IMR-90 (cell line): ENCODE measurements around the gene GATA6. TPM values are rescaled to one million over a fixed set of nuclear protein-coding genes. Genes with fewer than 3 reads are reported as not detected.

Source experiments
- ATAC-seq: fragments of 200-7000 bp; cut with Tn5 transposase; 2 replicates; pipeline ENCODE4 v1.9.1; 2020; ENCODE audit warnings: low read depth, mild to moderate bottlenecking, moderate library complexity
- BruUV-seq: library from RNA; stranded (reverse); fragments of 400-500 nt; replicated peaks from 2 replicates; lab custom pipeline; 2021; lab: Mats Ljungman, UMichigan
- CTCF ChIA-PET: fragments of 300-600 bp; formaldehyde crosslinking; extraction: SDS; loops from one replicate; lab custom pipeline; 2021; ENCODE audit warnings: antibody characterized with exemption; lab: Yijun Ruan, JAX
- POLR2A ChIA-PET: fragments of 300-600 bp; sonication (Branson Sonifier 250); formaldehyde crosslinking; loops from one replicate; lab custom pipeline; 2022; ENCODE audit warnings: antibody characterized with exemption; ENCODE audit not compliant: unreplicated experiment; lab: Charles Lee
- DNase-seq: peaks from one replicate; pipeline ENCODE4 v3.0.0; 2013
- H2AFZ ChIP-seq: replicated peaks from 2 replicates; pipeline ENCODE3; 2013; ENCODE audit warnings: low read length, mild to moderate bottlenecking; ENCODE audit not compliant: poor library complexity
- H2AK5ac ChIP-seq: 2 replicates; pipeline ENCODE4 v1.6.1; 2013; ENCODE audit warnings: low read depth, low read length, inconsistent platforms
- H2AK9ac ChIP-seq: replicated peaks from 2 replicates; pipeline ENCODE3; 2013; ENCODE audit warnings: mild to moderate bottlenecking, low read depth, low read length, moderate library complexity; ENCODE audit not compliant: poor library complexity
- H2BK120ac ChIP-seq: 2 replicates; pipeline ENCODE4 v1.6.1; 2013; ENCODE audit warnings: low read depth, low read length, inconsistent platforms
- H2BK15ac ChIP-seq: 3 replicates; pipeline ENCODE4 v1.6.1; 2013; ENCODE audit warnings: low read depth, low read length, inconsistent platforms
- H2BK20ac ChIP-seq: 2 replicates; pipeline ENCODE4 v1.6.1; 2013; ENCODE audit warnings: low read depth, mild to moderate bottlenecking, inconsistent platforms, low read length, moderate library complexity
- H2BK5ac ChIP-seq: 2 replicates; pipeline ENCODE4 v1.6.1; 2013; ENCODE audit warnings: mild to moderate bottlenecking, low read depth, low read length, inconsistent platforms; ENCODE audit not compliant: poor library complexity, severe bottlenecking
- H3K14ac ChIP-seq: replicated peaks from 2 replicates; pipeline ENCODE4 v1.6.1; 2013; ENCODE audit warnings: low read depth, low read length, inconsistent platforms
- H3K18ac ChIP-seq: 2 replicates; pipeline ENCODE4 v1.6.1; 2013; ENCODE audit warnings: low read depth, low read length, control low read depth
- H3K23ac ChIP-seq: 2 replicates; pipeline ENCODE4 v1.6.1; 2013; ENCODE audit warnings: low read depth, low read length, inconsistent platforms
- H3K27ac ChIP-seq: 2 replicates; pipeline ENCODE4 v1.5.1; 2013; ENCODE audit warnings: mild to moderate bottlenecking, control low read depth, low read length; ENCODE audit not compliant: insufficient read depth
- H3K27me3 ChIP-seq: 2 replicates; pipeline ENCODE4 v1.6.1; 2013; ENCODE audit warnings: low read length; ENCODE audit not compliant: control insufficient read depth, insufficient read depth
- H3K36me3 ChIP-seq: 2 replicates; pipeline ENCODE4 v1.6.1; 2013; ENCODE audit warnings: low read length, mixed read lengths; ENCODE audit not compliant: control insufficient read depth, insufficient read depth
- H3K4ac ChIP-seq: 2 replicates; pipeline ENCODE4 v1.6.1; 2013; ENCODE audit warnings: low read depth, low read length, inconsistent platforms
- H3K4me1 ChIP-seq: 2 replicates; pipeline ENCODE4 v1.6.1; 2013; ENCODE audit warnings: low read length, mixed read lengths; ENCODE audit not compliant: control insufficient read depth, insufficient read depth
- H3K4me2 ChIP-seq: 2 replicates; pipeline ENCODE4 v1.6.1; 2013; ENCODE audit warnings: low read depth, mild to moderate bottlenecking, control low read depth, low read length, moderate library complexity
- H3K4me3 ChIP-seq: 2 replicates; pipeline ENCODE4 v1.5.1; 2013; ENCODE audit warnings: low read depth, mild to moderate bottlenecking, control low read depth, low read length, moderate library complexity; ENCODE audit not compliant: insufficient read depth
- H3K56ac ChIP-seq: 2 replicates; pipeline ENCODE4 v1.6.1; 2013; ENCODE audit warnings: low read length, inconsistent platforms; ENCODE audit not compliant: insufficient read depth; ENCODE audit errors: extremely low read depth
- H3K79me1 ChIP-seq, 2 experiments: 2 replicates each; pipeline ENCODE4 v1.6.1; 2013; ENCODE audit warnings: low read length in 2 of 2, inconsistent platforms in 1 of 2, low read depth in 1 of 2
- H3K9ac ChIP-seq: 2 replicates; pipeline ENCODE4 v1.6.1; 2013; ENCODE audit warnings: low read depth, low read length, control low read depth
- H3K9me1 ChIP-seq: 2 replicates; pipeline ENCODE4 v1.6.1; 2013; ENCODE audit warnings: low read length, inconsistent platforms; ENCODE audit not compliant: insufficient read depth
- H3K9me3 ChIP-seq: 2 replicates; pipeline ENCODE4 v1.6.1; 2013; ENCODE audit warnings: low read length; ENCODE audit not compliant: control insufficient read depth, insufficient read depth
- H4K20me1 ChIP-seq: 2 replicates; pipeline ENCODE4 v1.6.1; 2013; ENCODE audit warnings: low read length, inconsistent platforms; ENCODE audit not compliant: insufficient read depth
- H4K5ac ChIP-seq: 2 replicates; pipeline ENCODE4 v1.6.1; 2013; ENCODE audit warnings: mild to moderate bottlenecking, low read depth, low read length, control low read depth
- H4K8ac ChIP-seq, 2 experiments: 2 replicates each; pipeline ENCODE4 v1.6.1; 2013; ENCODE audit warnings: low read depth in 2 of 2, low read length in 2 of 2, control low read depth in 1 of 2, inconsistent platforms in 1 of 2
- H4K91ac ChIP-seq: 2 replicates; pipeline ENCODE4 v1.6.1; 2013; ENCODE audit warnings: low read depth, low read length, inconsistent platforms; ENCODE audit not compliant: insufficient read depth
- CEBPB ChIP-seq: IDR thresholded peaks from 2 replicates; pipeline ENCODE4 v1.6.1; 2012; ENCODE audit warnings: low read depth, low read length, improper control_type of control experiment
- CTCF ChIP-seq: conservative IDR thresholded peaks from 2 replicates; pipeline ENCODE4 v1.5.1; 2012; ENCODE audit warnings: mild to moderate bottlenecking, low read depth, low read length, improper control_type of control experiment
- MAFK ChIP-seq: IDR thresholded peaks from 2 replicates; pipeline ENCODE4 v1.6.1; 2012; ENCODE audit warnings: low read depth, low read length, improper control_type of control experiment
- MAZ ChIP-seq: IDR thresholded peaks from 2 replicates; pipeline ENCODE4 v1.6.1; 2012; ENCODE audit warnings: low read depth, mild to moderate bottlenecking, low read length, improper control_type of control experiment, moderate library complexity, borderline replicate concordance
- MXI1 ChIP-seq: IDR thresholded peaks from 2 replicates; pipeline ENCODE4 v1.6.1; 2012; ENCODE audit warnings: low read depth, mild to moderate bottlenecking, low read length, moderate library complexity, borderline replicate concordance
- NFE2L2 ChIP-seq: fragments of 150-350 bp; IDR thresholded peaks from 2 replicates; pipeline ENCODE4 v1.6.1; 2016; ENCODE audit warnings: low read depth, mild to moderate bottlenecking, low read length
- POLR2A ChIP-seq: IDR thresholded peaks from 2 replicates; pipeline ENCODE4 v1.6.1; 2012; ENCODE audit warnings: mild to moderate bottlenecking, low read depth, low read length
- RFX5 ChIP-seq: IDR thresholded peaks from 2 replicates; pipeline ENCODE4 v1.8.0; 2012; ENCODE audit warnings: low read depth, mild to moderate bottlenecking, low read length, moderate library complexity
- USF2 ChIP-seq: fragments of 150-350 bp; IDR thresholded peaks from 2 replicates; pipeline ENCODE4 v1.6.1; 2017; ENCODE audit warnings: mild to moderate bottlenecking, antibody characterized with exemption, low read length, low read depth
- WGBS, 2 experiments: methylation state at CpG; one replicate each; pipeline versions ENCODE4 v1.1.5 to v1.1.7; 2013; ENCODE audit warnings: missing lambda C conversion rate in 2 of 2; ENCODE audit not compliant: insufficient read length in 1 of 2; ENCODE audit errors: extremely low coverage in 2 of 2; 5-methylcytosine and 5-hydroxymethylcytosine counted together
- dilution Hi-C: fragments of 300-500 bp; cut with HindIII; formaldehyde crosslinking; loops from one replicate; pipeline ENCODE4 v1.14.3; 2018; ENCODE audit warnings: low sequenced_read_pairs; ENCODE audit not compliant: unreplicated experiment
- in situ Hi-C: fragments of 300-500 bp; cut with MboI; formaldehyde crosslinking; loops from 3 replicates; pipeline ENCODE4 v1.14.3; 2019; ENCODE audit warnings: low sequenced_read_pairs, inconsistent platforms, mixed read lengths
- intact Hi-C: fragments of 100-400 bp; cut with micrococcal nuclease; formaldehyde crosslinking; loops from 2 replicates; pipeline ENCODE4 v1.10.0; 2022
- polyA plus RNA-seq, 3 experiments: library from polyadenylated mRNA; depleted of rRNA; stranded (reverse); fragments of >200 nt; gene quantifications; 2 replicates each; pipeline ENCODE4 v1.2.3, GENCODE V29; 2012; ENCODE audit warnings: low replicate concordance in 1 of 3
- total RNA-seq: library from RNA; depleted of rRNA; stranded (reverse); fragments of >200 nt; gene quantifications from 2 replicates; pipeline ENCODE4 v1.2.3, GENCODE V29; 2012

The GATA6 gene
- total and polyA plus RNA-seq, 2 of the 4 experiments (the other 2 are of a cell fraction), result 2.5 to 4.0 TPM

GRCh38 chr18:22132763-22133162, 36.6 kb upstream of the GATA6 start:
- CTCF ChIA-PET, result no interaction called here
- dilution Hi-C loops, result no loop called here

More at GRCh38 chr18:22132763-22133162, 36.6 kb upstream of the GATA6 start:
- Histone ChIP-seq H3K23ac (no peak overlapping the region), H4K20me1 (no peaks in the 10 kb centered on the region), H3K4ac (no peak overlapping the region), H3K4me3 (no peak overlapping the region), H2BK20ac (no peak overlapping the region), H2AK9ac (no peak overlapping the region), H3K27me3 (peaks cover 8% of the 10 kb centered on the region), H3K9ac (no peak overlapping the region), H2BK120ac (no peak overlapping the region), H3K27ac (no peak overlapping the region), H3K4me2 (no peak overlapping the region), H4K8ac (no peak overlapping the region), H2BK15ac (no peak overlapping the region), H3K4me1 (no peaks in the 10 kb centered on the region), H3K14ac (no peak overlapping the region), H2AK5ac (no peak overlapping the region), H3K36me3 (no peaks in the 10 kb centered on the region), H3K56ac (no peak overlapping the region), H2AFZ (no peak overlapping the region), H3K79me1 (no peaks in the 10 kb centered on the region), H3K9me3 (no peaks in the 10 kb centered on the region), H4K91ac (no peak overlapping the region), H3K9me1 (no peaks in the 10 kb centered on the region), H4K5ac (no peak overlapping the region), H3K18ac (no peak overlapping the region), H2BK5ac (no peak overlapping the region)
- in situ Hi-C loops, result no loop called here
- POLR2A ChIA-PET, result no interaction called here
- no peak for ATAC-seq
- TF ChIP-seq CTCF, result no peak
- no peak for TF ChIP-seq CEBPB
- TF ChIP-seq USF2, result no peak
- TF ChIP-seq MAFK, result no peak
- no peak for TF ChIP-seq MAZ
- no peak for TF ChIP-seq POLR2A
- no peak for TF ChIP-seq RFX5
- no peak for TF ChIP-seq NFE2L2
- no peak for TF ChIP-seq MXI1
- no CpG with 5 or more reads among the region's 2 CpGs for WGBS, 2 experiments
- DNase-seq, result no peak
- no TSS peak for BruUV-seq
- intact Hi-C loops, result no loop called here
